H1 (cell line): ENCODE results near the gene COL2A1. TPM values are rescaled to one million over a fixed set of nuclear protein-coding genes. Genes with fewer than 3 reads are reported as not detected.

Source experiments
- BACH1 ChIP-seq: IDR thresholded peaks from 2 replicates; pipeline ENCODE4 v1.6.1; 2012; ENCODE audit warnings: low read length, improper control_type of control experiment
- BRCA1 ChIP-seq: IDR thresholded peaks from 2 replicates; pipeline ENCODE4 v1.6.1; 2012; ENCODE audit warnings: low read depth, low read length, improper control_type of control experiment
- CHD2 ChIP-seq: IDR thresholded peaks from 2 replicates; pipeline ENCODE4 v1.6.1; 2012; ENCODE audit warnings: low read length, improper control_type of control experiment
- CTBP2 ChIP-seq: IDR thresholded peaks from 2 replicates; pipeline ENCODE4 v1.7.0; 2011; ENCODE audit warnings: borderline replicate concordance, mild to moderate bottlenecking, moderate library complexity, mixed read lengths, low read length; ENCODE audit not compliant: insufficient read depth, insufficient read length
- E2F6 ChIP-seq: IDR thresholded peaks from 2 replicates; pipeline ENCODE4 v1.6.1; 2012; ENCODE audit warnings: inconsistent platforms
- EP300 ChIP-seq, 2 experiments: IDR thresholded peaks; 1 replicate in 1 of 2; 2 replicates in 1 of 2; pipeline ENCODE4 v1.6.1; 2011 to 2012; ENCODE audit warnings: low read depth in 2 of 2, low read length in 2 of 2, mild to moderate bottlenecking in 2 of 2, borderline replicate concordance in 1 of 2, inconsistent platforms in 1 of 2, moderate library complexity in 1 of 2
- POU5F1 ChIP-seq: IDR thresholded peaks from 2 replicates; pipeline ENCODE4 v1.6.1; 2011; ENCODE audit warnings: low read depth, mild to moderate bottlenecking, low read length, moderate library complexity
- RBBP5 ChIP-seq: IDR thresholded peaks from 2 replicates; pipeline ENCODE4 v1.7.1; 2012; ENCODE audit warnings: low read depth, mild to moderate bottlenecking, inconsistent platforms, low read length, moderate library complexity, borderline replicate concordance
- SIN3A ChIP-seq, 2 experiments: IDR thresholded peaks in 1 of 2; conservative IDR thresholded peaks in 1 of 2; 2 replicates each; pipeline ENCODE4 v1.6.1; 2011 to 2012; ENCODE audit warnings: low read length in 2 of 2, improper control_type of control experiment in 1 of 2, low read depth in 1 of 2, mild to moderate bottlenecking in 1 of 2
- SP2 ChIP-seq: IDR thresholded peaks from 2 replicates; pipeline ENCODE4 v1.6.1; 2012; ENCODE audit warnings: mild to moderate bottlenecking, low read length, inconsistent platforms
- SRF ChIP-seq: IDR thresholded peaks from 2 replicates; pipeline ENCODE4 v1.6.1; 2011; ENCODE audit warnings: mild to moderate bottlenecking, low read depth, low read length, moderate library complexity
- TAF1 ChIP-seq: IDR thresholded peaks from 2 replicates; pipeline ENCODE4 v1.6.1; 2011; ENCODE audit warnings: mild to moderate bottlenecking, low read depth, low read length
- polyA plus RNA-seq, 7 experiments: library from polyadenylated mRNA; depleted of rRNA in 3 of 7; stranded (reverse) in 5 of 7; unstranded in 2 of 7; fragments of >200 nt in 5 of 7; fragments of 200-250 nt in 2 of 7; gene quantifications; 1 replicate in 5 of 7; 2 replicates in 1 of 7; 4 replicates in 1 of 7; pipeline versions ENCODE4 v1.2.1 to v1.2.3, GENCODE V29; 2011 to 2013; ENCODE audit warnings: missing spikeins in 2 of 7, mixed read lengths in 2 of 7
- total RNA-seq: library from RNA; stranded (reverse); fragmentation: NEBNext Ultra II Directional; extraction: Animal tissue kit (Norgen Biotek cat#: 25700); gene quantifications from 2 replicates; pipeline ENCODE4 v1.2.1, GENCODE V29; 2021

The COL2A1 gene
- total and polyA plus RNA-seq, 2 of the 8 experiments (the other 6 are each of a cell fraction or from before 2014, with no cell fraction given), result 4.2 to 14.6 TPM

GRCh38 chr12:47964106-47964728 lies 40.1 kb downstream of the COL2A1 start (continued):
- TF ChIP-seq TAF1 (no peak), CHD2 (no peak), SRF (no peak), BRCA1 (no peak), CTBP2 (no peak), SP2 (no peak), E2F6 (no peak), SIN3A (conservative IDR thresholded peaks at IDR 0.05 in 1 of 2, IDR thresholded peaks at IDR 0.05 in 1 of 2; ENCODE audit: low read depth in 1 of 2, low read length in 2 of 2) (0 out of 4 replicates have a peak, but pooled peaks of 1 of the 2 experiments have one; percentile 32), EP300 (IDR thresholded peaks at IDR 0.05; ENCODE audit: borderline replicate concordance in 1 of 2, low read depth in 2 of 2, low read length in 2 of 2) (no peak), POU5F1 (no peak), BACH1 (no peak), RBBP5 (no peak)
